Gastrocnemius medialis (tissue), 4 donors: Measurements from ENCODE around the gene C1QTNF1.

Experiments used
- CTCF ChIP-seq, 5 experiments: fragments of 450-650 bp in 3 of 5; fragments of 200-600 bp in 2 of 5; sonication (generic) in 2 of 5; IDR thresholded peaks in 4 of 5; conservative IDR thresholded peaks in 1 of 5; 1 replicate in 4 of 5; 2 replicates in 1 of 5; pipeline ENCODE4 v1.5.1; 2016 to 2019; ENCODE audit warnings: antibody characterized with exemption in 5 of 5, mild to moderate bottlenecking in 3 of 5, moderate library complexity in 3 of 5
- POLR2A ChIP-seq, 2 donors: fragments of 450-650 bp; IDR thresholded peaks; one replicate each; pipeline ENCODE4 v1.6.1; 2017; ENCODE audit warnings: antibody characterized with exemption in 2 of 2, mild to moderate bottlenecking in 2 of 2, moderate library complexity in 2 of 2

- TF ChIP-seq POLR2A (IDR thresholded peaks at IDR 0.05) (no peak), CTCF (IDR thresholded peaks at IDR 0.05 in 4 of 5, conservative IDR thresholded peaks at IDR 0.05 in 1 of 5) (no peak)
Observed at GRCh38 chr17:78996781-78997201, 27.2 kb upstream of the C1QTNF1 start.
